WTC11 (cell line): ENCODE data around the gene ANKRD29. TPM values are rescaled to one million over a fixed set of nuclear protein-coding genes. Genes with fewer than 3 reads are reported as not detected.

Experiments used
- ATAC-seq: fragments of 200-7000 bp; cut with Tn5 transposase; 2 replicates; pipeline ENCODE4 v1.10.0; 2021; ENCODE audit warnings: mild to moderate bottlenecking, moderate library complexity
- CTCF ChIA-PET: fragments of 300-600 bp; sonication (Branson Sonifier 250); formaldehyde crosslinking; loops from one replicate; lab custom pipeline; 2021; ENCODE audit warnings: antibody characterized with exemption; lab: Charles Lee
- POLR2A ChIA-PET: fragments of 350-600 bp; sonication (Branson Sonifier 250); formaldehyde crosslinking; loops from one replicate; lab custom pipeline; 2021; ENCODE audit warnings: antibody characterized with exemption; lab: Charles Lee
- DNase-seq: peaks from one replicate; pipeline ENCODE4 v3.0.0; 2021; ENCODE audit warnings: low spot score
- H3K27ac Mint-ChIP-seq: 2 replicates; pipeline ENCODE4 v1.8.0; 2021; ENCODE audit warnings: mixed read lengths
- H3K27me3 Mint-ChIP-seq: 2 replicates; pipeline ENCODE4 v1.8.0; 2021; ENCODE audit warnings: low read depth, mild to moderate bottlenecking, moderate library complexity, mixed read lengths
- H3K36me3 Mint-ChIP-seq: 2 replicates; pipeline ENCODE4 v1.8.0; 2021; ENCODE audit warnings: mixed read lengths
- H3K4me1 Mint-ChIP-seq: 2 replicates; pipeline ENCODE4 v1.8.0; 2022; ENCODE audit warnings: mixed read lengths
- H3K4me3 Mint-ChIP-seq: 2 replicates; pipeline ENCODE4 v1.8.0; 2021; ENCODE audit warnings: mild to moderate bottlenecking, moderate library complexity, mixed read lengths
- H3K9me3 Mint-ChIP-seq: 2 replicates; pipeline ENCODE4 v1.8.0; 2021; ENCODE audit warnings: mixed read lengths
- CBFB ChIP-seq: sonication (generic); formaldehyde crosslinking; IDR thresholded peaks from 2 replicates; pipeline ENCODE4 v1.8.1; 2022; ENCODE audit warnings: mild to moderate bottlenecking, low read depth, missing genetic modification reagents
- E2F4 ChIP-seq: sonication (generic); formaldehyde crosslinking; IDR thresholded peaks from 2 replicates; pipeline ENCODE4 v1.8.1; 2022; ENCODE audit warnings: low read depth, mild to moderate bottlenecking, moderate library complexity, missing genetic modification reagents, borderline replicate concordance
- ETV6 ChIP-seq: sonication (generic); formaldehyde crosslinking; IDR thresholded peaks from 2 replicates; pipeline ENCODE4 v1.8.1; 2022; ENCODE audit warnings: mild to moderate bottlenecking, missing genetic modification reagents
- FOXJ3 ChIP-seq: sonication (generic); formaldehyde crosslinking; IDR thresholded peaks from 2 replicates; pipeline ENCODE4 v1.9.0; 2021; ENCODE audit warnings: missing genetic modification reagents, mild to moderate bottlenecking, borderline replicate concordance
- FOXK1 ChIP-seq: sonication (generic); formaldehyde crosslinking; IDR thresholded peaks from 2 replicates; pipeline ENCODE4 v1.8.0; 2022; ENCODE audit warnings: mild to moderate bottlenecking, moderate library complexity, missing genetic modification reagents
- HMGXB4 ChIP-seq: sonication (generic); formaldehyde crosslinking; IDR thresholded peaks from 2 replicates; pipeline ENCODE4 v1.8.1; 2023; ENCODE audit warnings: mild to moderate bottlenecking, moderate library complexity, missing genetic modification reagents
- JAZF1 ChIP-seq: fragments of 250-450 bp; sonication (Bioruptor Pico); IDR thresholded peaks from 2 replicates; pipeline ENCODE4 v1.9.0; 2021; ENCODE audit warnings: moderate library complexity, mild to moderate bottlenecking, inconsistent platforms
- PREB ChIP-seq: sonication (generic); formaldehyde crosslinking; IDR thresholded peaks from 2 replicates; pipeline ENCODE4 v1.8.1; 2022; ENCODE audit warnings: mild to moderate bottlenecking, missing genetic modification reagents, moderate library complexity, borderline replicate concordance
- ZNF263 ChIP-seq: sonication (generic); formaldehyde crosslinking; IDR thresholded peaks from 2 replicates; pipeline ENCODE4 v1.8.1; 2022; ENCODE audit warnings: low read depth, mild to moderate bottlenecking, moderate library complexity, missing genetic modification reagents
- ZNF317 ChIP-seq: sonication (generic); formaldehyde crosslinking; IDR thresholded peaks from 2 replicates; pipeline ENCODE4 v1.8.1; 2023; ENCODE audit warnings: low read depth, mild to moderate bottlenecking, moderate library complexity, missing genetic modification reagents, borderline replicate concordance
- ZNF423 ChIP-seq: fragments of 250-450 bp; sonication (Bioruptor Pico); IDR thresholded peaks from 2 replicates; pipeline ENCODE4 v2.1.2; 2022; ENCODE audit warnings: mild to moderate bottlenecking, moderate library complexity
- ZNF512 ChIP-seq: sonication (generic); formaldehyde crosslinking; IDR thresholded peaks from 2 replicates; pipeline ENCODE4 v1.8.1; 2022; ENCODE audit warnings: missing genetic modification reagents, borderline replicate concordance
- ZNF532 ChIP-seq: fragments of 250-450 bp; sonication (Bioruptor Pico); IDR thresholded peaks from 2 replicates; pipeline ENCODE4 v1.9.0; 2021; ENCODE audit warnings: mild to moderate bottlenecking, borderline replicate concordance
- total RNA-seq: library from RNA; stranded (reverse); gene quantifications from 3 replicates; pipeline ENCODE4 v1.2.3, GENCODE V29; 2021
- TF ChIP-seq, protein P1 (sequence below): sonication (generic); formaldehyde crosslinking; IDR thresholded peaks from 2 replicates; pipeline ENCODE4 v1.8.1; 2023; ENCODE audit warnings: mild to moderate bottlenecking, missing genetic modification reagents, moderate library complexity
- TF ChIP-seq, protein P2 (sequence below): sonication (generic); formaldehyde crosslinking; IDR thresholded peaks from 2 replicates; pipeline ENCODE4 v1.8.1; 2023; ENCODE audit warnings: mild to moderate bottlenecking, missing genetic modification reagents
- TF ChIP-seq, protein P3 (sequence below): fragments of 250-450 bp; sonication (Bioruptor Pico); IDR thresholded peaks from 2 replicates; pipeline ENCODE4 v1.9.0; 2021; ENCODE audit warnings: mild to moderate bottlenecking

ANKRD29 gene
- total RNA-seq, 1 experiment from 2014 or later: 4.9 TPM

DNA sequence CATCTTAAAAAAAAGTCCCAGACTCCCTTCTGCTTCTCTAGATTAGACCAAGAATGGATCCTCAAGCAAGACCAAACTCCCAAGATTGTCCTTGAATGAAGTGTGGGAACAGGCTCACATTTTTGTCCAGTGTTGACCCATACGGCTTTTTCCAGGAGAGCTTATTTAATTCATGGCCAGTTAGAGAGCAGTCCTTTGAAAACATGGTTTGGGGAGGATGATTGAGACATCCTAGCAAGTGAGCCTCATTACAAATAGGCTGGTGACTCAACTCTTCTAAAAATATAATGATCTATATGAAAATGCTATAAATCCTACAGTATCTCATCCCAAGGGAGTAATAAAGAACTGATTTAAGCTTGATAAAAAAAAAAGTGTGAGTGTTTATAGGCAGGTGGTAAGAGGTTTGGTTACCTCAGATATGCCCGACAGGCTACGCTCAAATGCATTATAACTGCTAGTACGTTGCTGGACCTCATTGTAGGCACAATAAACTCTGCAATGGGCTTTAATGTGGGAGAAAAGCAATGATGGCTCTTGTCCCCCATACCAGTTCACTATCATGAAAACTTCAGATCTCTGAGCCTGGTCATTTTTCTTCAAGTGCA is 17.0 kb downstream of the ANKRD29 start (continued):
- TF ChIP-seq, protein P1, sequence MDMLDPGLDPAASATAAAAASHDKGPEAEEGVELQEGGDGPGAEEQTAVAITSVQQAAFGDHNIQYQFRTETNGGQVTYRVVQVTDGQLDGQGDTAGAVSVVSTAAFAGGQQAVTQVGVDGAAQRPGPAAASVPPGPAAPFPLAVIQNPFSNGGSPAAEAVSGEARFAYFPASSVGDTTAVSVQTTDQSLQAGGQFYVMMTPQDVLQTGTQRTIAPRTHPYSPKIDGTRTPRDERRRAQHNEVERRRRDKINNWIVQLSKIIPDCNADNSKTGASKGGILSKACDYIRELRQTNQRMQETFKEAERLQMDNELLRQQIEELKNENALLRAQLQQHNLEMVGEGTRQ (CRISPR knock-in tag): no peak

- H3K4me3 Mint-ChIP-seq: no peak overlapping the region
- H3K27me3 Mint-ChIP-seq: peaks cover 3% of the 10 kb centered on the region; the same call in 1 of the 2 replicates
- DNase-seq: no peak
- ChIA-PET CTCF (interaction anchor here (1.5 kb wide), 1 partner anchor 59 kb away, joined by 5 read pairs; no protein-coding TSS in a partner anchor), POLR2A (no interaction called here)
- H3K27ac Mint-ChIP-seq: no peak overlapping the region
- H3K4me1 Mint-ChIP-seq: peaks cover 12% of the 10 kb centered on the region
- TF ChIP-seq, protein P2, sequence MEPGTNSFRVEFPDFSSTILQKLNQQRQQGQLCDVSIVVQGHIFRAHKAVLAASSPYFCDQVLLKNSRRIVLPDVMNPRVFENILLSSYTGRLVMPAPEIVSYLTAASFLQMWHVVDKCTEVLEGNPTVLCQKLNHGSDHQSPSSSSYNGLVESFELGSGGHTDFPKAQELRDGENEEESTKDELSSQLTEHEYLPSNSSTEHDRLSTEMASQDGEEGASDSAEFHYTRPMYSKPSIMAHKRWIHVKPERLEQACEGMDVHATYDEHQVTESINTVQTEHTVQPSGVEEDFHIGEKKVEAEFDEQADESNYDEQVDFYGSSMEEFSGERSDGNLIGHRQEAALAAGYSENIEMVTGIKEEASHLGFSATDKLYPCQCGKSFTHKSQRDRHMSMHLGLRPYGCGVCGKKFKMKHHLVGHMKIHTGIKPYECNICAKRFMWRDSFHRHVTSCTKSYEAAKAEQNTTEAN (CRISPR knock-in tag): no peak
- TF ChIP-seq ZNF317 (CRISPR knock-in tag): no peak
- no peak for TF ChIP-seq ZNF532 (CRISPR knock-in tag)
- TF ChIP-seq ZNF423: no peak
- TF ChIP-seq ZNF263: no peak
- TF ChIP-seq, protein P3, sequence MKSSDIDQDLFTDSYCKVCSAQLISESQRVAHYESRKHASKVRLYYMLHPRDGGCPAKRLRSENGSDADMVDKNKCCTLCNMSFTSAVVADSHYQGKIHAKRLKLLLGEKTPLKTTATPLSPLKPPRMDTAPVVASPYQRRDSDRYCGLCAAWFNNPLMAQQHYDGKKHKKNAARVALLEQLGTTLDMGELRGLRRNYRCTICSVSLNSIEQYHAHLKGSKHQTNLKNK (CRISPR knock-in tag): no peak
- no peak for TF ChIP-seq FOXK1 (CRISPR knock-in tag)
- ATAC-seq: no peak
- H3K36me3 Mint-ChIP-seq: peaks cover 11% of the 10 kb centered on the region
- H3K9me3 Mint-ChIP-seq: peaks cover 16% of the 10 kb centered on the region
Measured at GRCh38 chr18:23643815-23644490, 18.8 kb downstream of the ANKRD29 start.

DNA sequence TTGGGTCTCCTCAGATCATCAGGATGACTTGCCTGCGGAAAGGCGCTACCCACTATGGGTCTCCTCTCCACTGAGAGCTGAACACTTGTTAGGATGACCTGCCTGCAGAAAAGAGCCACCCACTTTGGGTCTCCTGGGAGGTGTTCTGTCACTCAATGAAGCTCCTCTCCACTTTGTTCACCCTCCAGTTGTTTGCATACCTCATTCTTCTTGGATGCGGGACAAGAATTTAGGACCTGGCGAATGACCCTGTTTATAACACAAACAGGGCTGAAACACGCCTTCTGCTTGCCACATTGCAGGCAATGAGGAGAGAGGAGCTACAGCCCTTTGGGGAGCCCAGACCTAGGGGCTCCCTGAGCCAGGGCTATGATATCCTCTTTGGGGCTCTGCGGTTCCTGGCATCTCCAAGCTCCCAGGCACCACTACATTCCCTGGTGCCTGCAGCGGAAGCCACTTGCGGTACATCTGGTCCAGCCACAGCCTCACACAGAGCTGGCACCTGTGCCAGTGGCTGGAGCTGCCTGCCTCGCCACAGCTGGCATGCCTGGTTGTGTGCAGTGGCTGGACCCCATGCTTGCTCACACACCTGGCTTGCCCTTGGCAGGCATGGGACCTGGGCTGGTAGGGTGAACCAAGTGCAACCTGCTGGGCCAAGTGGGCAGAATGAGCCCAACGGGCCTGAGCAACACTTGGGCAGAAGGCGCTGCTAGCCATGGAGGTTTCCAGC is 20.6 kb downstream of the ANKRD29 start:
- CTCF ChIA-PET: interaction anchor here (1.4 kb wide), 1 partner anchor 43 kb away, joined by 3 read pairs; no protein-coding TSS in a partner anchor
- no peak for ATAC-seq
- Mint-ChIP-seq H3K4me3 (no peak overlapping the region), H3K36me3 (peaks cover 11% of the 10 kb centered on the region), H3K9me3 (peaks cover 16% of the 10 kb centered on the region), H3K27ac (no peak overlapping the region), H3K27me3 (peaks cover 3% of the 10 kb centered on the region; the same call in 1 of the 2 replicates), H3K4me1 (peaks cover 6% of the 10 kb centered on the region)
- DNase-seq: no peak
- POLR2A ChIA-PET: no interaction called here
- TF ChIP-seq ZNF423 (no peak), HMGXB4 (CRISPR knock-in tag) (no peak), ZNF317 (CRISPR knock-in tag) (no peak), ZNF512 (no peak), FOXJ3 (no peak), ETV6 (CRISPR knock-in tag) (no peak), CBFB (CRISPR knock-in tag) (no peak), E2F4 (CRISPR knock-in tag) (no peak), PREB (CRISPR knock-in tag) (no peak), JAZF1 (CRISPR knock-in tag) (no peak)
